Adrenal gland (tissue), 5 donors: ENCODE measurements around the gene ZNF792.

ENCODE experiments used
- POLR2A ChIP-seq, 2 donors: fragments of 450-650 bp; IDR thresholded peaks; one replicate each; pipeline ENCODE4 v1.6.1; 2017; ENCODE audit warnings: antibody characterized with exemption in 2 of 2, mild to moderate bottlenecking in 2 of 2, moderate library complexity in 1 of 2
- TF ChIP-seq, protein P1 (sequence below), 6 experiments: fragments of 450-650 bp in 4 of 6; fragments of 200-600 bp in 2 of 6; sonication (generic) in 1 of 6; IDR thresholded peaks; 1 replicate in 5 of 6; 2 replicates in 1 of 6; pipeline versions ENCODE4 v1.5.1 to v1.8.0; 2016 to 2021; ENCODE audit warnings: antibody characterized with exemption in 6 of 6, mild to moderate bottlenecking in 2 of 6, moderate library complexity in 1 of 6
- donor health status: DM: no; HTN: no; CAD: no.

DNA sequence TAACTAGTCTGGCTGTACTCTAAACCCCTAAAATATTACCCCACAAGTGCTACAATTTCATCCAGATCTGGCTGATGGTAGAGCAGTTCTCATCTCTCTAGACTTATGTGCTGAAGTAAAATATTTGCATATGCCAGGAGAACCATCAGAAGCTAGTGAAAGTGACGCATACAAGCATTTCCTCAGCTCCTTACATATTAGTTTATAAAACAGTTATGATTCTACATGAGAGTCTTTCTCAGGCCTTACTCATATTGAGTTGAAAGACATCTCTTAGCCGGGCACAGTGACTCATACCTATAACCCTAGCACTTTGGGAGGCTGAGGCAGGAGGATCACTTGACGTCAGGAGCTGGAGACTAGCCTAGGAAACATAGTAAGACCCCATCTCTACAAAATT lies 53.3 kb downstream of the ZNF792 start:
- TF ChIP-seq POLR2A (IDR thresholded peaks at IDR 0.05) = no peak
- TF ChIP-seq, protein P1, sequence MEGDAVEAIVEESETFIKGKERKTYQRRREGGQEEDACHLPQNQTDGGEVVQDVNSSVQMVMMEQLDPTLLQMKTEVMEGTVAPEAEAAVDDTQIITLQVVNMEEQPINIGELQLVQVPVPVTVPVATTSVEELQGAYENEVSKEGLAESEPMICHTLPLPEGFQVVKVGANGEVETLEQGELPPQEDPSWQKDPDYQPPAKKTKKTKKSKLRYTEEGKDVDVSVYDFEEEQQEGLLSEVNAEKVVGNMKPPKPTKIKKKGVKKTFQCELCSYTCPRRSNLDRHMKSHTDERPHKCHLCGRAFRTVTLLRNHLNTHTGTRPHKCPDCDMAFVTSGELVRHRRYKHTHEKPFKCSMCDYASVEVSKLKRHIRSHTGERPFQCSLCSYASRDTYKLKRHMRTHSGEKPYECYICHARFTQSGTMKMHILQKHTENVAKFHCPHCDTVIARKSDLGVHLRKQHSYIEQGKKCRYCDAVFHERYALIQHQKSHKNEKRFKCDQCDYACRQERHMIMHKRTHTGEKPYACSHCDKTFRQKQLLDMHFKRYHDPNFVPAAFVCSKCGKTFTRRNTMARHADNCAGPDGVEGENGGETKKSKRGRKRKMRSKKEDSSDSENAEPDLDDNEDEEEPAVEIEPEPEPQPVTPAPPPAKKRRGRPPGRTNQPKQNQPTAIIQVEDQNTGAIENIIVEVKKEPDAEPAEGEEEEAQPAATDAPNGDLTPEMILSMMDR (IDR thresholded peaks at IDR 0.05) = no peak
